Dedifferentiated amniotic fluid mesenchymal stem cell (primary cell): ENCODE results near the gene PI4KA.
"Not testable (repeated sequence)": the region's sequence is repeated elsewhere in the genome, so short reads cannot be mapped to it uniquely, and the experiment has no call there.

ENCODE experiments used
- DNase-seq: peaks from one replicate; pipeline ENCODE4 v3.0.0-alpha.2; 2016; ENCODE audit errors: extremely low spot score

Gene PI4KA

GRCh38 chr22:20667548-20667947, 191.1 kb downstream of the PI4KA start:
- DNase-seq, result not testable (repeated sequence)

- no peak for DNase-seq
Observed at GRCh38 chr22:20666560-20666959, 192.1 kb downstream of the PI4KA start.

- no peak for DNase-seq
Observed at GRCh38 chr22:20664594-20664959, 194.0 kb downstream of the PI4KA start.

- no peak for DNase-seq
Observed at GRCh38 chr22:20663941-20664593, 194.5 kb downstream of the PI4KA start.

- no peak for DNase-seq
Observed at GRCh38 chr22:20663137-20663828, 195.3 kb downstream of the PI4KA start.

GRCh38 chr22:20662524-20663036, 196.0 kb downstream of the PI4KA start:
- DNase-seq, result not testable (repeated sequence)

GRCh38 chr22:20661473-20661872, 197.1 kb downstream of the PI4KA start:
- DNase-seq, result no peak

GRCh38 chr22:20660441-20661054, 198.1 kb downstream of the PI4KA start:
- DNase-seq, result no peak

- no peak for DNase-seq
Observed at GRCh38 chr22:20659920-20660319, 198.7 kb downstream of the PI4KA start.

- DNase-seq, result no peak
Observed at GRCh38 chr22:20659258-20659657, 199.4 kb downstream of the PI4KA start.

- DNase-seq, result no peak
Observed at GRCh38 chr22:20658433-20659222, 200.0 kb downstream of the PI4KA start.

- DNase-seq, result no peak
Observed at GRCh38 chr22:20657963-20658362, 200.6 kb downstream of the PI4KA start.
